ENCODE results near the gene RNPS1.

DNA sequence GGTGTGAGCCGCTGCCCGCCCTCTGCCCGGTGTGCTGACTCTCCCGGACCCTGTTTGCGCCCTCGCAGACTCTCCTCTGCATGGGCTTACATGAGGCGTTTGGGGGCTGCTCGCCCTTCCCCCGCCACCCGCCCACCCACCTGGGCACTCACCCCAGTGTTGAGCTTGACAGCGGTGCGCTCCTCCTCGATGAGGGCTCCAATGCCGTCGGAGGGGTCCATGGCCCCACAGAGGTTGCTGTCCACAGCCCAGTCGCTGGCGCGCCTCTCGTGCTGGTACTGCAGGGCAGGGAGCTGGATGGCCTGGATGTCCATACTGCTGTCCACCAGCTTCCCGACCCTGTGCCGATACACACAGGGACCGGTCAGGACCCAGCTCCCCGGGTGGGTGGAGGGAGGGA is 21.4 kb upstream of the RNPS1 start:
- TF ChIP-seq, protein P1, sequence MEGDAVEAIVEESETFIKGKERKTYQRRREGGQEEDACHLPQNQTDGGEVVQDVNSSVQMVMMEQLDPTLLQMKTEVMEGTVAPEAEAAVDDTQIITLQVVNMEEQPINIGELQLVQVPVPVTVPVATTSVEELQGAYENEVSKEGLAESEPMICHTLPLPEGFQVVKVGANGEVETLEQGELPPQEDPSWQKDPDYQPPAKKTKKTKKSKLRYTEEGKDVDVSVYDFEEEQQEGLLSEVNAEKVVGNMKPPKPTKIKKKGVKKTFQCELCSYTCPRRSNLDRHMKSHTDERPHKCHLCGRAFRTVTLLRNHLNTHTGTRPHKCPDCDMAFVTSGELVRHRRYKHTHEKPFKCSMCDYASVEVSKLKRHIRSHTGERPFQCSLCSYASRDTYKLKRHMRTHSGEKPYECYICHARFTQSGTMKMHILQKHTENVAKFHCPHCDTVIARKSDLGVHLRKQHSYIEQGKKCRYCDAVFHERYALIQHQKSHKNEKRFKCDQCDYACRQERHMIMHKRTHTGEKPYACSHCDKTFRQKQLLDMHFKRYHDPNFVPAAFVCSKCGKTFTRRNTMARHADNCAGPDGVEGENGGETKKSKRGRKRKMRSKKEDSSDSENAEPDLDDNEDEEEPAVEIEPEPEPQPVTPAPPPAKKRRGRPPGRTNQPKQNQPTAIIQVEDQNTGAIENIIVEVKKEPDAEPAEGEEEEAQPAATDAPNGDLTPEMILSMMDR (IDR thresholded peaks at IDR 0.05; ENCODE audit: poor library complexity, severe bottlenecking) = no peak
- no peak for TF ChIP-seq EP300 (conservative IDR thresholded peaks at IDR 0.05; ENCODE audit: poor library complexity, severe bottlenecking)
- TF ChIP-seq, protein P2, sequence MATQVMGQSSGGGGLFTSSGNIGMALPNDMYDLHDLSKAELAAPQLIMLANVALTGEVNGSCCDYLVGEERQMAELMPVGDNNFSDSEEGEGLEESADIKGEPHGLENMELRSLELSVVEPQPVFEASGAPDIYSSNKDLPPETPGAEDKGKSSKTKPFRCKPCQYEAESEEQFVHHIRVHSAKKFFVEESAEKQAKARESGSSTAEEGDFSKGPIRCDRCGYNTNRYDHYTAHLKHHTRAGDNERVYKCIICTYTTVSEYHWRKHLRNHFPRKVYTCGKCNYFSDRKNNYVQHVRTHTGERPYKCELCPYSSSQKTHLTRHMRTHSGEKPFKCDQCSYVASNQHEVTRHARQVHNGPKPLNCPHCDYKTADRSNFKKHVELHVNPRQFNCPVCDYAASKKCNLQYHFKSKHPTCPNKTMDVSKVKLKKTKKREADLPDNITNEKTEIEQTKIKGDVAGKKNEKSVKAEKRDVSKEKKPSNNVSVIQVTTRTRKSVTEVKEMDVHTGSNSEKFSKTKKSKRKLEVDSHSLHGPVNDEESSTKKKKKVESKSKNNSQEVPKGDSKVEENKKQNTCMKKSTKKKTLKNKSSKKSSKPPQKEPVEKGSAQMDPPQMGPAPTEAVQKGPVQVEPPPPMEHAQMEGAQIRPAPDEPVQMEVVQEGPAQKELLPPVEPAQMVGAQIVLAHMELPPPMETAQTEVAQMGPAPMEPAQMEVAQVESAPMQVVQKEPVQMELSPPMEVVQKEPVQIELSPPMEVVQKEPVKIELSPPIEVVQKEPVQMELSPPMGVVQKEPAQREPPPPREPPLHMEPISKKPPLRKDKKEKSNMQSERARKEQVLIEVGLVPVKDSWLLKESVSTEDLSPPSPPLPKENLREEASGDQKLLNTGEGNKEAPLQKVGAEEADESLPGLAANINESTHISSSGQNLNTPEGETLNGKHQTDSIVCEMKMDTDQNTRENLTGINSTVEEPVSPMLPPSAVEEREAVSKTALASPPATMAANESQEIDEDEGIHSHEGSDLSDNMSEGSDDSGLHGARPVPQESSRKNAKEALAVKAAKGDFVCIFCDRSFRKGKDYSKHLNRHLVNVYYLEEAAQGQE (IDR thresholded peaks at IDR 0.05; ENCODE audit: borderline replicate concordance) = no peak
- TF ChIP-seq EZH2 (IDR thresholded peaks at IDR 0.05; ENCODE audit: borderline replicate concordance, insufficient read depth, low read length, poor library complexity, severe bottlenecking) = no peak
- TF ChIP-seq TAF1 (IDR thresholded peaks at IDR 0.05; ENCODE audit: low read depth) = no peak
- no peak for TF ChIP-seq MXI1 (conservative IDR thresholded peaks at IDR 0.05; ENCODE audit: poor library complexity, severe bottlenecking)
- no peak for TF ChIP-seq POLR2AphosphoS5 (IDR thresholded peaks at IDR 0.05)
